Measurements from ENCODE around the gene PELO. TPM values are rescaled to one million over a fixed set of nuclear protein-coding genes. Genes with fewer than 3 reads are reported as not detected.

The PELO gene
- total RNA-seq, 2 donors from 2014 or later: 10.2 to 14.9 TPM

GRCh38 chr5:52777186-52777585 is 10.5 kb upstream of the PELO start:
- TF ChIP-seq CTCF (conservative IDR thresholded peaks at IDR 0.05): no peak
- H3K4me1 Mint-ChIP-seq: peaks cover 7% of the 10 kb centered on the region
- no peaks in the 10 kb centered on the region for H3K27me3 ChIP-seq (ENCODE audit: control insufficient read depth, insufficient read depth, low read length, poor library complexity, severe bottlenecking)
- H3K27ac ChIP-seq (ENCODE audit: low read depth, low read length): no peak overlapping the region
- DNase-seq: no peak
- no peak overlapping the region for H3K4me3 ChIP-seq (ENCODE audit: low read length)
- no peaks in the 10 kb centered on the region for H3K36me3 Mint-ChIP-seq (ENCODE audit: low read depth)
- no peak overlapping the region for H3K4me3 Mint-ChIP-seq
- no peaks in the 10 kb centered on the region for H3K4me1 ChIP-seq (ENCODE audit: control insufficient read depth, insufficient read depth, low read length)
- 82 to 88% methylated on average over 2 to 4 of the region's 4 CpGs for WGBS, 2 experiments (ENCODE audit: insufficient coverage in 1 of 2, insufficient read length in 1 of 2)
- H3K9me3 Mint-ChIP-seq: no peaks in the 10 kb centered on the region
- H3K27ac Mint-ChIP-seq: no peak overlapping the region
- no peak overlapping the region for H3K9ac ChIP-seq (ENCODE audit: extremely low read depth, low read length, poor library complexity, severe bottlenecking)
- H3K36me3 ChIP-seq (ENCODE audit: control insufficient read depth, insufficient read depth, low read length): no peaks in the 10 kb centered on the region
- no peaks in the 10 kb centered on the region for H3K27me3 Mint-ChIP-seq (ENCODE audit: insufficient read depth)
- H3K9me3 ChIP-seq (ENCODE audit: control insufficient read depth, low read length): no peaks in the 10 kb centered on the region

GRCh38 chr5:52778781-52779180 is 8.9 kb upstream of the PELO start:
- no peaks in the 10 kb centered on the region for H3K9me3 Mint-ChIP-seq
- no peaks in the 10 kb centered on the region for H3K36me3 Mint-ChIP-seq (ENCODE audit: low read depth)
- H3K36me3 ChIP-seq (ENCODE audit: control insufficient read depth, insufficient read depth, low read length): no peaks in the 10 kb centered on the region
- TF ChIP-seq CTCF (conservative IDR thresholded peaks at IDR 0.05): no peak
- H3K27me3 Mint-ChIP-seq (ENCODE audit: insufficient read depth): no peaks in the 10 kb centered on the region
- peaks cover 7% of the 10 kb centered on the region for H3K4me1 Mint-ChIP-seq
- no peaks in the 10 kb centered on the region for H3K4me1 ChIP-seq (ENCODE audit: control insufficient read depth, insufficient read depth, low read length)
- no peak overlapping the region for H3K4me3 ChIP-seq (ENCODE audit: low read length)
- no peak overlapping the region for H3K27ac ChIP-seq (ENCODE audit: low read depth, low read length)
- no peaks in the 10 kb centered on the region for H3K9me3 ChIP-seq (ENCODE audit: control insufficient read depth, low read length)
- H3K27me3 ChIP-seq (ENCODE audit: control insufficient read depth, insufficient read depth, low read length, poor library complexity, severe bottlenecking): no peaks in the 10 kb centered on the region
- no peak overlapping the region for H3K27ac Mint-ChIP-seq
- no peak for DNase-seq
- WGBS, 2 experiments (ENCODE audit: insufficient coverage in 1 of 2, insufficient read length in 1 of 2): 93% methylated on average over 1 of the region's 1 CpG; no CpG with 5 or more reads in 1 of the 2 experiments
- H3K9ac ChIP-seq (ENCODE audit: extremely low read depth, low read length, poor library complexity, severe bottlenecking): no peak overlapping the region
- no peak overlapping the region for H3K4me3 Mint-ChIP-seq

- Histone ChIP-seq H3K27me3 (ENCODE audit: control insufficient read depth, insufficient read depth, low read length, poor library complexity, severe bottlenecking) (no peaks in the 10 kb centered on the region), H3K9ac (ENCODE audit: extremely low read depth, low read length, poor library complexity, severe bottlenecking) (no peak overlapping the region), H3K4me3 (ENCODE audit: low read length) (no peak overlapping the region), H3K4me1 (ENCODE audit: control insufficient read depth, insufficient read depth, low read length) (no peaks in the 10 kb centered on the region), H3K9me3 (ENCODE audit: control insufficient read depth, low read length) (no peaks in the 10 kb centered on the region), H3K36me3 (ENCODE audit: control insufficient read depth, insufficient read depth, low read length) (no peaks in the 10 kb centered on the region), H3K27ac (ENCODE audit: low read depth, low read length) (no peak overlapping the region)
- Mint-ChIP-seq H3K27me3 (ENCODE audit: insufficient read depth) (no peaks in the 10 kb centered on the region), H3K9me3 (no peaks in the 10 kb centered on the region), H3K27ac (no peak overlapping the region), H3K36me3 (ENCODE audit: low read depth) (no peaks in the 10 kb centered on the region), H3K4me3 (no peak overlapping the region), H3K4me1 (peaks cover 3% of the 10 kb centered on the region)
- TF ChIP-seq CTCF (conservative IDR thresholded peaks at IDR 0.05): no peak
- DNase-seq: no peak
Measured at GRCh38 chr5:52779213-52779612, 8.5 kb upstream of the PELO start.
